Kasumi-1 (cell line): ENCODE data around the gene NALF2.

Source experiments
- DNase-seq, 2 experiments: peaks; one replicate each; lab custom pipeline; 2025; lab: John Stamatoyannopoulos, UW

NALF2 gene

GRCh38 chrX:69524781-69525363 lies 20.7 kb downstream of the NALF2 start:
- DNase-seq, result no peak

- DNase-seq, result no peak
Observed at GRCh38 chrX:69530306-69530705, 26.2 kb downstream of the NALF2 start.

GRCh38 chrX:69531031-69531755 lies 27.1 kb downstream of the NALF2 start:
- no peak for DNase-seq

DNA sequence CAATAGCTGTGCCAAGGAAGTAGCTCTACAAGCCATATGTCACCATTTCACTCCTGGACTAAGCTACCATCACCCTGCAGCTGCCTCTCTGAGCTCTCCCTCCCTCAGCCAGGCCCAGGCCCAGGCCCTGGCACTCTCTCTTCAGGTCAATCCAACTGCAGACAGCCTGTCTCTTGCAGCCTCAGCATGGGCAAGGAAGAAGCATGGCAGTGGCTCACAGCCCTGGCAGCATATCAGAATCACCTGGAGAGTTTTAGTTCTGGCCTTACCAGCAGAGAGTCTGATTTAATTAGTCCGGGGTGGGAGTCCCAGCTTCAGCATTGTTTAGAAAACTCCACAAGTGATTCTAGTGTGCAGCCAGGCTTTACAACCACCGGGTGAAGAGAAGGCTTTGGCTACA lies 31.5 kb downstream of the NALF2 start:
- DNase-seq, result no peak

- DNase-seq, result peak; percentile 25 to 41
Observed at GRCh38 chrX:69538321-69538876, 34.3 kb downstream of the NALF2 start.

DNA sequence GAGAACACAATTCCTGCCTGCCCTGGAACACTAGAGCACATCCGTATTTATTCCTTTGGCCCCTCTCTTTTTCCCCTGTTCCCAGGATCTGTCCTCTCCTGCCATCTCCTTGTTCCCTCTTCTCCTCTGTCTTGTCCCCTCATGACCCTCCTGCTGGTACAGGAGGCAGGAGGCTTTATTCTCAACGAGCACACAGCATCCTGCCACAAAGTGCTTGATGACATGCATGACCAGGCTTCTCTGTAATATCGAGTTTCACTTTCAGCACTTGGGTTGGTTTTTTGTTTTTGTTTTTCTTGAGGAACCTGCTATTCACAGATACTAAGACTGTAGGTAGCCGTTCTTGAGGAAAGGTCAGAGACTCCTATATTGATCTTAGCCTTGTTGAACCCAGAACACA lies 35.3 kb downstream of the NALF2 start:
- DNase-seq, result no peak

GRCh38 chrX:69541956-69542355 lies 37.8 kb downstream of the NALF2 start:
- no peak for DNase-seq

DNA sequence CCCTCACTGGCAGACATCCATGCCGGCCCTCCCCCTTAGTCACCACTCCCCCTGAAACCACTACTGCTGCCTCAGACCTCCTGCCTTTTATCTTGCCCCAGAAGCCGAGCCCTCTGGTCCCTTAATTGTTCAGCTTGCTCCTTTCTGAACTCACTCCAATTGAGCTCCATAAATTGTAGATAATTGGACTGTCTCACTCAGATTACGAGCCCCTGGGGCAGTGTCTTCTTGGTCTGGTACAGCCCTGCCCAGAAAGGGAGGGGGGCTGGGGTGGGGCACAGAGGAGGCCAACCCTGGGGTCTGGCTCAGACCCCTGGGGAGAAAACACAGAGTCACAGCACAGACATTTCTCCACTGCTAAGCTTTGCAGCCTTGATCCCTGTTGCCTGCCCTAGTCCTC lies 39.4 kb downstream of the NALF2 start:
- DNase-seq, result no peak

GRCh38 chrX:69546417-69546816 lies 42.3 kb downstream of the NALF2 start:
- no peak for DNase-seq

DNA sequence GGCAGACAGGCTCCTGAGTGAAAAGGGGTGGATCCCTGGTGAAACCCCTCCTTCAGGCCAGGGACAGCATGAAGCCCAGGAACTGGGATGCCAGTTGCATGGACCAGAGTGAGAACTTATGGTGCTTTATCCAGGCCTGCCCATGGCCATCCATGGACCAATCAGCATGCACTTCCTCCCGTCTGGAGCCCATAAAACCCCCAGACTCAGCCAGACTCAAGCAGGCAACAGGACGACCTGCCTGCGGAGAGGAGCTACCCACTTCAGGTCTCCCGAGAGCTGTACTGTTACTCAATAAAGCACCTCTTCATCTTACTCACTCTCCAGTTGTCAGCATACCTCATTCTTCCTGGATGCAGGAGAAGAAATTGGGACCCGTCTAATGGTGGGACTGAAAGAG lies 42.9 kb downstream of the NALF2 start:
- DNase-seq, result no peak

DNA sequence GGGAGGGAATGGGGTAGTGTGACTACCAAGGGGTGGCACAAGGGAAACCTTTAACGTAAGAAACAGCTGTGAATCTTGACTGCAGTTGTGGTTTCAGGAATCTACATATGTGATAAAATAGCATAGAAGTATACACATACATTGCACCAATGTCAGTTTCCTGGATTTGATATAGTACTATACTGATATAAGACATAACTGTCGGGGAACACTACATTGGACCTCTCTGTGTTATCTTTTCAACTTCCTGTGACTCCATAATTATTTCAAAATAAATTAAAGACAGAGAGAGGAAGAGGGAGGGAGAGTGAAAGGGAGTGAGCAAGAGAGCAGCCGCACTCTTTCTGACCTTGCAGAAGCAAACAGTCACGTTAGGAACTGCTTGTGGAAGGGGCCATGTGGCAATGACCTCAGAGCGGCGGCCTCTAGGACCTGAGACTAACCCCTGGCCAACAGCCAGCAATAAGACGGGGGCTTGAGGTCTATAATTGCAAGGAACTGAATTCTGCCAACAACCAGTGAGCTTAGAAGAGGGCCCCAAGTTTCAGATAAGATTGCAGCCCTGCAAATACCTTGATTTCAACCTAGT lies 47.4 kb downstream of the NALF2 start:
- no peak for DNase-seq

DNA sequence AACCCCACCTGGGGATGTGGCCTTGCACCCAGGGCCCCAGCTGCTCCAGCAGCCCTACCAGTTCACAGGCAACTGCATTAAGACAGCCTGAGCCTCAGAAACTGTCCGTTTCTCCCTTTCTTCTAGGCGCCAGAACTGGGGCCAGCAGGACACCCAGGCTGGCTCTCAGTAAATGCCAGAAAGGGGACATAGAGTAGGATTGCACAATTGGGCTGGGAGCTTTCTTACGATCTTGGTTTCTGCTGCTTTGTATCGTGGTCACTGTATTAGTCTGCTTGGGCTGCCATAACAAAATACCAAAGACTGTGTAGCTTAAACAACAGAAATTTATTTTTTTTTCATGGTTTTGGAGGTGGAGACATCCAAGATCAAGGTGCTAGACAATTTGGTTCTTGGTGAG lies 48.4 kb downstream of the NALF2 start:
- no peak for DNase-seq
